ENCODE data around the gene UNC119. TPM values are rescaled to one million over a fixed set of nuclear protein-coding genes. Genes with fewer than 3 reads are reported as not detected.

The UNC119 gene
- total and polyA plus RNA-seq, 2 donors (not counting 1 experiment from before 2014, with no cell fraction given), result 19.2 to 26.4 TPM

DNA sequence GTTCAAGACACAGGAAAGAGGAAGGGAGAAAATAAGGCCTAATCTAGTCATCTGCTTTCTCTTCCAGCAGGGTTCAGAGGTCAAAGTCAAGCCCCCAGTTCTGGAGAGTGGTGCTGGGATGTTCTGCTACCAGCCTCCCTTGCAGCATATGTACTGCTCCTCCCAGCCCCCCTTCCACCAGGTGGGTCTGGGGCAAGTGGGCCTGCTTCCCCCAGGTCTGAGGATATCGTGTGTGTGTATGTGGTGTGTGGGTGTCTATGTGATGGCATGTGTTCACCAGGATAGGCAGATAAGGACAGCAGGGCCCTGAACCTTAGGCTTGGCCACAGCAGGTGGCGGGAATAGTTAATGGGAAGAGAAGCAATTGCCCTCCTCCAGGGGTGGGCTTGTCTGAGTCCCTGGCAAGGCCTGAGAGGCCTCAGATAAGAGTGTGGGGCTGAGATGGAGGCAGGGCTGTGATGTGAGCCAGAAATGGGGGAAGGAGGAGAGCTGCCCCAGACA lies 25.2 kb downstream of the UNC119 start:
- Histone ChIP-seq H3K4me3 (replicated peaks in 1 of 4; ENCODE audit: control extremely low read depth in 1 of 4, insufficient read depth in 1 of 4, low read depth in 3 of 4, low read length in 4 of 4) (no peak overlapping the region), H3K9me3 (ENCODE audit: control insufficient read depth, insufficient read depth, low read depth, low read length) (no peaks in the 10 kb centered on the region), H3K4me1 (ENCODE audit: control insufficient read depth, extremely low read depth, insufficient read depth, low read length) (no peaks in the 10 kb centered on the region), H3K4me2 (ENCODE audit: extremely low read depth, insufficient read depth, low read length) (no peak overlapping the region), H3K27me3 (ENCODE audit: control insufficient read depth, insufficient read depth, low read length) (peaks cover 4% of the 10 kb centered on the region), H3K79me2 (ENCODE audit: control insufficient read depth, insufficient read depth, low read length) (no peaks in the 10 kb centered on the region), H4K20me1 (ENCODE audit: control insufficient read depth, extremely low read depth, insufficient read depth, low read length) (no peaks in the 10 kb centered on the region), H3K27ac (ENCODE audit: insufficient read depth, low read length) (no peak overlapping the region), H2AFZ (ENCODE audit: low read length) (no peak overlapping the region), H3K9ac (ENCODE audit: insufficient read depth, low read length) (no peak overlapping the region), H3K36me3 (ENCODE audit: control insufficient read depth, insufficient read depth, low read length) (no peaks in the 10 kb centered on the region)
- DNase-seq (ENCODE audit: low read depth in 2 of 2), result no peak
- TF ChIP-seq, protein P1, sequence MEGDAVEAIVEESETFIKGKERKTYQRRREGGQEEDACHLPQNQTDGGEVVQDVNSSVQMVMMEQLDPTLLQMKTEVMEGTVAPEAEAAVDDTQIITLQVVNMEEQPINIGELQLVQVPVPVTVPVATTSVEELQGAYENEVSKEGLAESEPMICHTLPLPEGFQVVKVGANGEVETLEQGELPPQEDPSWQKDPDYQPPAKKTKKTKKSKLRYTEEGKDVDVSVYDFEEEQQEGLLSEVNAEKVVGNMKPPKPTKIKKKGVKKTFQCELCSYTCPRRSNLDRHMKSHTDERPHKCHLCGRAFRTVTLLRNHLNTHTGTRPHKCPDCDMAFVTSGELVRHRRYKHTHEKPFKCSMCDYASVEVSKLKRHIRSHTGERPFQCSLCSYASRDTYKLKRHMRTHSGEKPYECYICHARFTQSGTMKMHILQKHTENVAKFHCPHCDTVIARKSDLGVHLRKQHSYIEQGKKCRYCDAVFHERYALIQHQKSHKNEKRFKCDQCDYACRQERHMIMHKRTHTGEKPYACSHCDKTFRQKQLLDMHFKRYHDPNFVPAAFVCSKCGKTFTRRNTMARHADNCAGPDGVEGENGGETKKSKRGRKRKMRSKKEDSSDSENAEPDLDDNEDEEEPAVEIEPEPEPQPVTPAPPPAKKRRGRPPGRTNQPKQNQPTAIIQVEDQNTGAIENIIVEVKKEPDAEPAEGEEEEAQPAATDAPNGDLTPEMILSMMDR (conservative IDR thresholded peaks at IDR 0.05 in 1 of 2, IDR thresholded peaks at IDR 0.05 in 1 of 2; ENCODE audit: low read depth in 1 of 2, low read length in 2 of 2), result no peak
- TF ChIP-seq EZH2 (IDR thresholded peaks at IDR 0.05; ENCODE audit: low read length, missing control alignments), result no peak

DNA sequence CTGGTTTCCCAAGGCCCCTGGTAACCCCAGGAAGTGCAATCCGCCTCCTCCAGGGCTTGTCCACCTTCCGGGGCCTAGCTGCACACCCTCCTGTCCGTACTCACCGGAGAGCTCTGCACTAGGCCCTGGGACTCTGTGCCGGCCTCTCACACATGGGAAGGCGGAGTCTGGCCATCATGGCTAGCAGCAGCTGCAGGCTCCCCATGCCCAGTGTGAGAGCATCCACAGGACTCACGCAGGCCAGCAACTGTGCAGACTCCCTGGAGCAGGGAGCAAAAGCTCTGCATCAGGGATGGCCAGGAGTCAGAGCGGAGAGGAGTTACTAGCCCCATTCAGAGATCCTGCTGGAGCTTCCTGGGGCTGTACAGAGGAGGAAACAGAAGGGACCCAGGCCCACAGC lies 26.0 kb downstream of the UNC119 start:
- no peak for DNase-seq (ENCODE audit: low read depth in 2 of 2)
- Histone ChIP-seq H3K9ac (ENCODE audit: insufficient read depth, low read length) (no peak overlapping the region), H3K4me1 (ENCODE audit: control insufficient read depth, extremely low read depth, insufficient read depth, low read length) (no peaks in the 10 kb centered on the region), H3K36me3 (ENCODE audit: control insufficient read depth, insufficient read depth, low read length) (no peaks in the 10 kb centered on the region), H3K27ac (ENCODE audit: insufficient read depth, low read length) (no peak overlapping the region), H3K27me3 (ENCODE audit: control insufficient read depth, insufficient read depth, low read length) (peaks cover 4% of the 10 kb centered on the region), H3K79me2 (ENCODE audit: control insufficient read depth, insufficient read depth, low read length) (no peaks in the 10 kb centered on the region), H3K9me3 (ENCODE audit: control insufficient read depth, insufficient read depth, low read depth, low read length) (no peaks in the 10 kb centered on the region), H3K4me2 (ENCODE audit: extremely low read depth, insufficient read depth, low read length) (no peak overlapping the region), H3K4me3 (replicated peaks in 1 of 4; ENCODE audit: control extremely low read depth in 1 of 4, insufficient read depth in 1 of 4, low read depth in 3 of 4, low read length in 4 of 4) (no peak overlapping the region), H4K20me1 (ENCODE audit: control insufficient read depth, extremely low read depth, insufficient read depth, low read length) (no peaks in the 10 kb centered on the region), H2AFZ (ENCODE audit: low read length) (no peak overlapping the region)
- TF ChIP-seq, protein P1 (conservative IDR thresholded peaks at IDR 0.05 in 1 of 2, IDR thresholded peaks at IDR 0.05 in 1 of 2; ENCODE audit: low read depth in 1 of 2, low read length in 2 of 2), result no peak
- no peak for TF ChIP-seq EZH2 (IDR thresholded peaks at IDR 0.05; ENCODE audit: low read length, missing control alignments)

DNA sequence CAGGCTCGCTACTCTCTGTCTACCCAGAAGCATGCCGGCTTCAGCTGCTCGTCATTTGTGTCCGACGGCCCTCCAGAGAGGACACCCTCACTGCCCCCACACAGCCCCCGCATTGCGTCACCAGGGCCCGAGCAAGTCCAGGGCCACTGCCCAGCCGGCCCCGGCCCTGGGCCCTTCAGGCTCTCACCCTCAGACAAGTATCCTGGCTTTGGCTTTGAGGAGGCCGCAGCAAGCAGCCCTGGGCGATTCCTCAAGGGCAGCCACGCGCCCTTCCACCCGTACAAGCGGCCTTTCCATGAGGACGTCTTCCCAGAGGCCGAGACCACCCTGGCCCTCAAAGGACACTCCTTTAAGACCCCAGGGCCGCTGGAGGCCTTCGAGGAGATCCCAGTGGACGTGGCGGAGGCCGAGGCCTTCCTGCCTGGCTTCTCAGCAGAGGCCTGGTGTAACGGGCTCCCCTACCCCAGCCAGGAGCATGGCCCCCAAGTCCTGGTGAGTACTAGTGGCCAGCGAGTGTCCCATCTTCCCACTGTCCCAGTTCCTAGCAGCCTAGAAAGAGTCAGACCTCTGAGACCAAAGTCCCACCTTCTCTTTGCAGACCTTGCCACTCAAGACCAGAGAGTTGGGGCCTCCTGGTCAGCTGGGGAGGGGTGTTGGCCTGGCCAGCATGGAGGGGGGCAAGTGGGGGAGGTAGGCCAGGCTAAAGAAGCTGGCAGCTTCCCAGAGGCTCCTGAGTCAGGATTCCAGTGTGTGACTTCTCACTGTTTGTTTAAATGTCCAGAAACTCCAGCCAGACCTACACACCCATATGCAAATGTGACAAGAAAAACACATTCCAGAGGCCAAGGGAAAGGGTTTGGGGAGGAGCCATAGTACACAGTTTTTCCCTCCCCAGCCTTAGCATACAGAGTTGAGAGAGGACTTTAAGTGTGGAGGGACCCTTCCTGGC lies 27.7 kb downstream of the UNC119 start:
- no peak overlapping the region for H3K4me3 ChIP-seq (replicated peaks in 1 of 4; ENCODE audit: control extremely low read depth in 1 of 4, insufficient read depth in 1 of 4, low read depth in 3 of 4, low read length in 4 of 4)
- no peak overlapping the region for H2AFZ ChIP-seq (ENCODE audit: low read length)
- DNase-seq (ENCODE audit: low read depth in 2 of 2), result peak; percentile 53 to 74
- H3K27ac ChIP-seq (ENCODE audit: insufficient read depth, low read length), result no peak overlapping the region
- no peaks in the 10 kb centered on the region for H3K36me3 ChIP-seq (ENCODE audit: control insufficient read depth, insufficient read depth, low read length)
- H3K4me1 ChIP-seq (ENCODE audit: control insufficient read depth, extremely low read depth, insufficient read depth, low read length), result no peaks in the 10 kb centered on the region
- no peaks in the 10 kb centered on the region for H3K27me3 ChIP-seq (ENCODE audit: control insufficient read depth, insufficient read depth, low read length)
- H3K9ac ChIP-seq (ENCODE audit: insufficient read depth, low read length), result no peak overlapping the region
- no peak overlapping the region for H3K4me2 ChIP-seq (ENCODE audit: extremely low read depth, insufficient read depth, low read length)
- no peaks in the 10 kb centered on the region for H3K79me2 ChIP-seq (ENCODE audit: control insufficient read depth, insufficient read depth, low read length)
- TF ChIP-seq EZH2 (IDR thresholded peaks at IDR 0.05; ENCODE audit: low read length, missing control alignments), result no peak
- TF ChIP-seq, protein P1 (conservative IDR thresholded peaks at IDR 0.05 in 1 of 2, IDR thresholded peaks at IDR 0.05 in 1 of 2; ENCODE audit: low read depth in 1 of 2, low read length in 2 of 2), result no peak
- H3K9me3 ChIP-seq (ENCODE audit: control insufficient read depth, insufficient read depth, low read depth, low read length), result no peaks in the 10 kb centered on the region
- H4K20me1 ChIP-seq (ENCODE audit: control insufficient read depth, extremely low read depth, insufficient read depth, low read length), result no peaks in the 10 kb centered on the region
